DMS 273 treated with DMSO at 0.1 percent for 48 hours (cell line): ENCODE data around the gene HSPA8.
A peak's percentile ranks its signal among the peaks of the same experiment; 100 is the strongest.
"Not testable (repeated sequence)": the region's sequence is repeated elsewhere in the genome, so short reads cannot be mapped to it uniquely, and the experiment has no call there.

Experiments
- DNase-seq: peaks from one replicate; lab custom pipeline; 2025; lab: John Stamatoyannopoulos, UW

Gene HSPA8

DNA sequence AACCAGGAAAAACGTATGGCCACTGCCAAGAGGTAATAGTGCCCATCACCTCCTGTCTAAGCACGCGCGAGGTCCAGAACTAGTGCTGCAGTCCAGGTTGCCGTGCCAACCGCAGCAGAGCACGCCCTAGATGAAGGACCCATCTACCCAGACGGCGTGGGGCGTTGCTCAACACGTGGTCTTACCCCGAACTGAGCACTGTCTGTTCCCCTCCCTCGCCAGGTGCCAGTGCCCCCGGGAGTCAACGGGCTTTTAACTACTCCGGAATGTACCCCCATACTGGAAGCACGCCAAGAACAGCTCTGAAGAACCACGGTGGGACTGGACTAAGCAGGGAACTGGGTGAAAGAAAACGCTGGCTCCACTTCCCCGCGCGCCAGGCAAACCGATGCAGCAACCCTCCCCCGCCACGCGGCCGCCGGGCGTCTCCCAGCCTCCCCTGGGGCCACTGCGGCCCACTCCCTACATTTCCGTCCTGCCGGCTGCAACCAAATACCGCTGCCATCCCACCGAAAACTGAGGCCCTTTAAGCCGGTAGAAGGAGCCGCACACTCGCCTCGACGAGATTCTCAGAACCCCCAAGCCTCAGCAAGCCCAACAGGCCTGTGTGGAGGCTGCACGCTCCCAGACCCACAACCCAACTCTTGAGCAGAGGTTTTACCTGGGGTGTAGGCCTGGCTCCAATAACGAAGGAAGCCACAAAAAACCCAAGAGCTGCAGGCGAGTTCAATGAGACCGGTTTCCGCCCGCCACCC, at the start of gene HSPA8:
Gene HSPA8 (minus strand): TSS at position 734 of the 755 bp plus-strand sequence. CDS start 812 bp downstream, outside the sequence.
- no peak for DNase-seq

DNA sequence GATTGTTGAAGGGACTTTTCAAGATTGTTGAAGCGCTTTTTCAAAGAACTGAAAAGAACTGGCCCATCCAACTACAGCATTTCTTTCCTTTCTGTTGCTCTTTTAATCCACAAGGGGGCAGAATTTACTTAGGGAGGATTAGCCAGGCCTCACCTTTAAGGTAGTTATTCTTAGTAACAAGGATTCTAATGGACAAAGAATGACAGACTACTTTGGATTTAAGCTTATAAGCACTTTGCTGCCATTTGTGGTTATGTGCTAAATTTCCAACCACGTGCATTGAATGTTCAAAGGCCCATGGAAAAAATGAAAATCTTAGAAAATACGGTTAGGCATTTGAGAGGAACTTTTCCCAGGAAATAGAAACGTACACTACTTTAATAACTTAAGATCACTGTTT, 49.5 kb upstream of the HSPA8 start:
- DNase-seq = no peak

DNA sequence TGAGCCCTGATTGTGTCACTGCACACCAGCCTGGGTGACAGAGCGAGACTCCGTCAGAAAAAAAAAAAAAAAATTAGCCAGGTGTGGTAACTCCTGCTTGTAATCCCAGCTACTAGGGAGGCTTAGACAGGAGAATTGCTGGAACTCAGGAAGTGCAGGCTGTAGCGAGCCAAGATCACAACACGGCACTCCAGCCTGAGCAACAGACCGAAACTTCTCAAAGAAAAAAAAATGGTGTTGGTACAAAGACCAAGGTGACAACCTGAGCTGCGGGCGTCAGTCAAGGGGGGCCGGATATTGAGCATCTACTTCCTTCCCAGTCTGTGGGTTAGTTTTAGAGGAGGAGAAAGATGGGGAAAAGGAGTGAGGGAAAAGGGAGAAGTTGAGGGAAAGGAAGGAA, 48.5 kb upstream of the HSPA8 start:
- no peak for DNase-seq

DNA sequence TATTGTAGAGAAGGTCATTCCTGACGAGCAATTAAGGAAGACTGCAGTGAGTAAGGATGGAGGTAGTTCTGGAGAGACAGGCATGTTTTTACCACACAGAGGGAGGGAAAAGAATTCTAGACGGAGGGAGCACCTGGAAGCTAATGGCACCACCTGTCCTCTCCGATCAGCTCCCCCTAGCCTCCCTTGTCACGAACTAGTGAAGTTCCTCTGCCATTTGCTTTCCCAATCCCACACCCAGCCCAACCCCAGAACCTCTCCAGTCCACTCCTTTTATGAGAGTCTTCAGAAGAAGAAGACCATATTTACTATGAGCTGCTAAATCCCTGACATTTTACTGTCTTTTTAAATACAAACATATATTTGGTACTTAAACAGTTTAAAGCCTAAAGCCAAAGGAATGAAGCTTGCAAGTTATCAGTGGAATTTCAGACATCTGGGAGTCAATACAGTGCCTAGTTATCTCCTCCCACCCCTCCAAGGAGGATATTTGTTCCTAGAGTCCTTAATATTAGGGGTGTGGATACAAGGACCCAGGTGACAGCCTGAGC, 46.1 kb upstream of the HSPA8 start:
- no peak for DNase-seq

DNA sequence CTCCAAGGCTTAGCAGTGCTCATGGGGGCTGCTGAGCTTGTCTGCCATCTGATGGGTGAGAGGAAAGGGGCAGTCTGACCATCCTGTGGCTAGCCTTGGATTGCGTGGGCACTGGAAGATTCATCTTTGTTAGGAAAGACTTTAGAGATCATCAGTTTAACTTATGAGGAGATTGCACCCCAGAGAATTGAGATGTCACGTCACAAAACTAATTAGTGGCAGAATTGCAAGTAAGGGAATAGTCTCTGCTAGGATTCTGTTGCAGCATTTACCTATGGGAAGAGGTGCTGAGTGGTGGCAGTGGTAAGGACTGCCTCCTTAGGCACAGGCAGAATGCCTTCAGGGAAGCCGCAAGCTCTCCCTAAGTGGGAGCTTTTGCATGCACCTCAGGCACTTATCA, 42.8 kb upstream of the HSPA8 start:
- no peak for DNase-seq

DNA sequence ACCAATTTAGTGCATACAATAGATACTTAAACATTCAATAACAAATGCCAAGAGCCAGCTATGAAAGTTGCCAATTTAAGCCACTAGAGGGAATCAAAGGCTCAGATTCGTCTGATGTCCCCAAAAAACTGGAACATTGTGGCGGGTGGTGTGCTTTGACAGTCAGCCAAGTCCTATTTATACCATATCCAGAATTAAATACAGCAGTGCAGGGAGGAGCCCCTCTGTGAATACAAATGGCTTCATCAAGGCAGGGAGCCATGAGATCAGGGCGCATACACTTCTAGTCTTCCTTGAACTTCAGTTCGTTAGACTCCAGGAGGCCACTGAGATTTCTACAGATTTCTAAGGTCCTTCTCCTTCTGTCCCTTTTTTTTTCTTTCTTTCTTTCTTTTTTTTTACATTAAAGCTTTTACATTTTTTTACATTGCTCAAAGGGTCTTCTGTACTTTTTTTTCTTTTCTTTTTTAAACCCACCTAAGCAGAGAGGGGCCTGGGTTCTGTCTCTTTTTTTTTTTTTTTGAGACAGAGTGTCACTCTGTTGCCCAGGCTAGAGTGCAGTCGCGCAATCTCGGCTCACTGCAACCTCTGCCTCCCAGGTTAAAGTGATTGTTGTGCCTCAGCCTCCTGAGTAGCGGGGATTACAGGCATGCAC, 41.5 kb upstream of the HSPA8 start:
- DNase-seq = peak; percentile 64

DNA sequence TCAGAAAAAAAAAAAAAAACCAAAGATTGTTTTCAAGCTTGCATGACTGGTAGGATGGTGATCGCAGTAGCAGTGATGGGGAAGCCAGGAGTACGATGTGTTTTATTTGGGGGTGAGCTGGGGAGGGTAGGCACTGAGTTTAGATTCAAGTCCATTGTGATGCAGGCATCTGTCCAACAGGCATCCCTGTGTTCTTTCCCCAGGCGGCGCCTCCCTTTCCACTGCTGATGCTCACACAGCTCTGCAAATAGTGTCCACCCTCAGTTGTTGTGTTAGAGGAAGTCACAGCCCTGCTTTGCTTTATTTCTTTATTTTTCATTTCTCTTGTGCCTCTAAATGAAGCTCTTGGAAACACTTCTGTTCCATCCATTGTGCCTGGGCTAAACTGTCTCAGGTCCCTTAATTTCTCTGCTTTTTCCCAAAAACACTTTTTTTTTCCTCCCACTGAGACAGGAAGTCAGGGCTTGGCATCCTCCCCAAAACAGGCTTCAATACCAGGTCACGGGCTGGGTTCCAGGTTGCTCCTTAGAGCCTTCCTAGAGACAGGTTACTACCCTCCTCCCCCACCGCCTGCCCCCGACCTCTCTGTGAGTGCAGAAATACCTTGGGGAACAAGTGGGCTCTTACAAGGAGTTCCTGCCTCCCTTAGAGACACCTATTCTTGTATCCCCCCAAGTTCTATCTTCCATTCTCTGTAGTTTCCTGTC, 38.6 kb upstream of the HSPA8 start:
- no peak for DNase-seq

DNA sequence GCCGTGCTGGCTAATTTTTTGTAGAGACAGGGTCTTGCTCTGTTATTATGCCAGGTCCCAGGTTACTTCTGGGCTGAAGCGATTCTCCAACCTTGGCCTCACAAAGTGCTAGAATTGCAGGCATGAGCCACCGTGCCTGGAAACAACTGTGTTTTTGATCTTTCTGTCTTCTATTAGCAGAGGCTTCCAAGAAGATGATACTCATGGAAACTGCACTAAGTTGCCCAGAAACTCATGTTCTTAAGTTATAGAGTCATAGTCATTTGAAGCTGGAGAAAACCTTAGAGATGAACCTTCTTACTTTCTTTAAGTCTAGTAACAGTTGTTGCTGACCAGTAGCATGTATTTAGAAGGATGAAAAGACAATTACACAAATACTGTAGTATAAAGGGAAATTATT, 37.1 kb upstream of the HSPA8 start:
- no peak for DNase-seq

DNA sequence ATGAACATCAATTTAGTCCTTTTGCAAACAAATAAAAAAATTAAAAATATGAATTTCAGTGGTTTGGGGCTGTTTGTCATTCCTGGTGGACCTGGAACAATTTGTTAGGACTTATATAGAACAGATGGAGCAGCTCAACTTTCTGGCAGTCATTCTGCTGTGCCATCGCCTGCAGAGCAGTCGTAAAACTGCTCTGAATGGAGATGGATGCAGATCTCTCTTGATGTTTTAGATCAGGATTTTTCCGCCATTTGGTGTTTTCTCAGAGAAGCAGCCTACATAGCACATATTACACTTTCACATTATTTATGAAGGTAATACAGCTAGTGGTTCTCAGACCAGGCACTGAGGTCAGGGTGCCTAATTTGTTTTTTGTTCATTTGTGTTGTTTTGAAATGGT, 31.8 kb upstream of the HSPA8 start:
- no peak for DNase-seq

DNA sequence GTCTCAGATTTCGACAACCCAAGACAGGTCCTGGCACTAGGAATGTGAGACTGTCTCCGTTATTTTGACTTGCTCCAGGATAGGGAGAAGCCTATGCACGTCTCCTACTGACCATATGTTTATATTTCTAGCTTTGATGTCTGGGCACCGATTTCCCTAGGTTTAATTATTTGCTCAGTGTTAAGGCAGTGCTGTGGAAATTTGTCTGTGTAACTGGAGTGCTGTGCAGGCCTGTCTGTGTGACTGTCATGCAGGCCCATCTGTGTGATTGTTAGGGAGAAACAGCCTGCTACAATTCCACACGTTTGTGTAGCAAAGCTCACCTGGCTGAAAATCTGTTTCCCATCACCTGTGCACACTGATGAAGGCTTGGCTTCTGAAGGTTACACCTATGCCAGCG, 29.6 kb upstream of the HSPA8 start:
- DNase-seq = no peak

DNA sequence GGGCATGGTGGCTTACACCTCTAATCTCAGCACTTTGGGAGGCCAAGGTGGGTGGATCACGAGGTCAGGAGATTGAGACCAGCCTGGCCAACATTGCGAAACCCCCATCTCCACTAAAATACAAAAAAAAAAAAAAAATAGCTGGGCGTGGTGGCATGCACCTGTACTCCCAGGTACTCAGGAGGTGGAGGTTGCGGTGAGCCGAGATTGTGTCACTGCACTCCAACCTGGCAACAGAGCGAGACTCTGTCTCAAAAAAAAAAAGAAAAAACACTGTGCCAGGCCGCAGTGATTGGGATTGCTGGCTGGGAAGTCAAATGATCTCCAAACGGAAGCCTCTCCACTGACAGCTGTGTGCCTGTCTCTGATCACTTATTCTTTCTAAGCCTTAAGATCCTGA, 28.2 kb upstream of the HSPA8 start:
- DNase-seq = not testable (repeated sequence)

DNA sequence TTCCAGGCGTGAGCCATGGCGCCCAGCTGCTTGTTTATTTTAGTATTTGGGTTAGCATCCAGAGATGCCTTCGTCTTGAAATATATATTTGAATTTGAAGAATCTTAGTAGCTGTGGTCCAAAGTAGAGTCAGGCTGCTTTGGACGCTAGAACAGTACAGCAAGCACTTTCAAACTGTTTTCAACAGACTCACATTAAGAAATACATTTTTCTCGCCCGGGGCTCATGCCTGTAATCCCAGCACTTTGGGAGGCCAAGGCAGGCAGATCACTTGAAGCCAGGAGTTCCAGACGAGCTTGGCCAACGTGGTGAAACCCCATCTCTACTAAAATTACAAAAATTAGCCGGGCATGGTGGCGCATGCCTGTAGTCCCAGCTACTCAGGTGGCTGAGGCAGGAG, 27.0 kb upstream of the HSPA8 start:
- DNase-seq = not testable (repeated sequence)

DNA sequence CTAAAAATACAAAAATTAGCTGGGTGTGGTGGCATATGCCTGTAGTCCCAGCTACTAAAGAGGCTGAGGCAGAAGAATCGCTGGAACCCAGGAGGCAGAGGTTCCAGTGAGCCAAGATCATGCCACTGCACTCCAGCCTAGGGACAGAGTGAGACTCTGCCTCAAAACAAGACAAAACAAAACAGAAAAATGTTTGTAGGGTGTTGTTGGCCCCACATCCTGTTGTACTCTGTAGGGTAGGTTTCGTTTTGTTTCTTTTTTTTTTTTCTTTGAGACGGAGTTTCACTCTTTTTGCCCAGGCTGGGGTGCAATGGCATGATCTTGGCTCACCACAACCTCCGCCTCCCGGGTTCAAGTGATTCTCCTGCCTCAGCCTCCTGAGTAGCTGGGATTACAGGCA, 25.7 kb upstream of the HSPA8 start:
- not testable (repeated sequence) for DNase-seq

DNA sequence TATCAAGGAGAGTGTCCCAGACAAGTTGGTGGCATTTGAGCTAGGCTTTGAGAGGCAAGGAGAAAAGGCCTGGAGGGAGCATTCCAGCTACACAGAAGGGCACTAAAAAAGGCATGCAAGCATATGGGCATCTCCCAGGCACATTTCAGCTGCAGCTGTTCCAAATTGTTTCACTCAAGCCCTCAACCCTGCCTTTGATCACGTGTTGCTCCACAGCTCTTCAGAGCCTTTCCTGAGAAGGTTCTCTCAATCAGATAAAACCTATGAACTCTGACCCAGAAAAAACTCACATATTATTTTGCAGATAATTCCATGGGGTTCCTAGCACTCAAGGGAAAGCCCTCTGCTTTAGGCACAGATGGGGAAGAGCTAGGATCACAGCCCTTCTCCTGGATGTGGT, 24.4 kb upstream of the HSPA8 start:
- DNase-seq = peak; percentile 89

DNA sequence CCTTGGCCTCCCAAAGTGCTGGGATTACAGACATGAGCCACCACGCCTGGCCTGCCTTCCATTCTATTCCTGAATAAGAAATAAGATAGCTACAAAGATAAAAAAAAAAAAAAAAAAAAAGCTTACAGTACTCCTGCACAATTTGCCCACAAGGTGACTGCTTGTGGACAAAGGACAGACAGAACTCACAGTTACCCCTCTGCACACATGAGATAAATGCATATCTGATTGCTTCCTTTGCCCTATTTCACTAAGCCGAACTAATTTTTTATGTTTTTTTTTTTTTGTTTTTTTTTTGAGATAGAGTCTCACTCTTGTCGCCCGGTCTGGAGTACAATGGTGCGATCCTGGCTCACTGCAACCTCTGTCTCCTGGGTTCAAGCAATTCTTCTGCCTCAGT, 23.6 kb upstream of the HSPA8 start:
- no peak for DNase-seq

DNA sequence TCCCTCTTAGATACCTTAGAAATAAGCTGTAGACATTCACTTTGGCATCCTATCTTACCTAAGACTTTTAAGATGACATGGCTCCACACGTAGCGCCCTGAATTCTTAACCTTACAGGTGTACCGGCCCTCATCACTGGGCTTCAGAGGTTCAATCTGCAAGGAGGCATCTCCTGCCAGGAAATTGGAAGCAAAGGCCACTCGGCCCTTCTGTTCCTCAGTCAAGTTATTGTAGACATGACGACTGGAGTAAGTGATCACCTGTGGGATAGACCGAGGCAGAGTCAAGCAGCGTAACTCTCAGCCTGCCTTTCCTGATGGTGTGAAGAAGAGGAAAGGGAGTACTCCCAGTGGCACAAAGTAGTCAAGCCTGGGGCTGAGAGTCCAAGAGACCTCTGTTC, 22.5 kb upstream of the HSPA8 start:
- DNase-seq = no peak

DNA sequence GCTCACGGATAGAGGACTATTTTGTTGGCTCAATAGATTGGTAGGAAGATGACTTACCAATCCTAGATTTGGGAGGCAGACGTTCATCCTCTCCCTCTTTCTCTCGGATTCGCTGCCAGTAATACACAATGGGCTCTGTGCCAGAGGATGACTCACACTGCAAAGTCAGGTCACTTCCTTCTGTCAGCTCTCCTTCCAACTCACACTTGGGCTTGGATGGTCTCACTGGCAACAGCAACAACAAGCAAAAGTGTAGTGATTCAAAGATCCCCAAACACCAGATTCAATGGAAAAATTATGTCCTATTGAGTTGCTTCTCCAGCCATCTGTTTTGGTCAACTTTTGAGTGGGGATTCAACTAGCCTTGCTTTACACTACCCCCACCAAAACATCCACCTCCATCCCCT, 21.7 kb upstream of the HSPA8 start:
- peak; percentile 56 for DNase-seq

DNA sequence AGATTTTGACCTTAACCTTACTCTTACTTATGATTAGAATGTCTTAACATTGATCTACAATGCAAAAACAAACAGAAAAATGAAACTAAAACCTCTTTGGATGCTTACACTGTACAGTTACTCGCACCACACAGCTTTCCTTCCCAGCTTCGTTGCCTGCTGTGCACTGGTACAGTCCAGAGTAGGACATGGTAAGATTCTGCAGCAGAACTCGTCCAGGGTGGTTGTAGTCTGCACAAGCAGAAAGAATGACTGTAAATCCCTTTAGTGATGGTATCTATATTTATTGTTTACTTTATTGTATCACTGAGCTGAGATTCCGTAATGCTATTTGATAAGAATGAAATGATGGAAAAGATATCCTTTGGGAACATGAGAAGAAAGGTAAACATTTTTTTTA, 21.0 kb upstream of the HSPA8 start:
- no peak for DNase-seq

DNA sequence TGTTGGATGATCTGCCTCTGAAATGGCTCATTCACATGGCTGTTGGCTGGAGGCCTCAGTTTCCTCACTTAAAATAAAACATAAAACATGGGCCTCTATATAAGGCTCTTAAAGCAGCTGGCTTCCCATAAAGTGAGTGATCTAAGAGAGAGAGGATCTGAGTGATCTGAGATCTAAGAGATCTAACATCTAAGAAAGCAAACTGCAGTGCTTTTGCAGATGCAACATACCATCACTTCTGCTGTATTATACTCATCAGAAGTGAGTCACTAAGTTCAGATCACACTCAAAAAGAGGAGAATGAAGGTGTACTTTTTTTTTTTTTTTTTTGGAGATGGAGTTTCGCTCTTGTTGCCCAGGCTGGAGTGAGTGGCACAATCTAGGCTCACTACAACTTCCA, 18.1 kb upstream of the HSPA8 start:
- no peak for DNase-seq

DNA sequence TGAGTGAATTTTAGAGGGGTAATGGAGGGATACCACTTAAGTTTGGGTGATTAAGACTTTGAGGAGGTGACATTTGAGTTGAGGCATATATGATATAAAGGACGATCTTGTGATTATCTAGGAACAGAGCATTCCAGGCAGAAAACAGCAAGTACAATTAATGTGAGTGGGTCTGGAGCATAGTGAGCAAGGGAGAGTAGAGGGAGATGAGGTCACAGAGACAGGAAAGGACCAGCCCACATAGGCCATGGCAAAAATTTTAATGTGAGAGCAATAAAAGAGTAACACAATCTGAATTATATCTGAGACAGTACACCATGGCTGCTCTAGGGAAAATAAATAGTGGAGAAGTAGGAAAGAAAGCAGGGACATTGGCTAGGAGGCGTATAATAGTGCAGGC, 14.5 kb upstream of the HSPA8 start:
- no peak for DNase-seq

DNA sequence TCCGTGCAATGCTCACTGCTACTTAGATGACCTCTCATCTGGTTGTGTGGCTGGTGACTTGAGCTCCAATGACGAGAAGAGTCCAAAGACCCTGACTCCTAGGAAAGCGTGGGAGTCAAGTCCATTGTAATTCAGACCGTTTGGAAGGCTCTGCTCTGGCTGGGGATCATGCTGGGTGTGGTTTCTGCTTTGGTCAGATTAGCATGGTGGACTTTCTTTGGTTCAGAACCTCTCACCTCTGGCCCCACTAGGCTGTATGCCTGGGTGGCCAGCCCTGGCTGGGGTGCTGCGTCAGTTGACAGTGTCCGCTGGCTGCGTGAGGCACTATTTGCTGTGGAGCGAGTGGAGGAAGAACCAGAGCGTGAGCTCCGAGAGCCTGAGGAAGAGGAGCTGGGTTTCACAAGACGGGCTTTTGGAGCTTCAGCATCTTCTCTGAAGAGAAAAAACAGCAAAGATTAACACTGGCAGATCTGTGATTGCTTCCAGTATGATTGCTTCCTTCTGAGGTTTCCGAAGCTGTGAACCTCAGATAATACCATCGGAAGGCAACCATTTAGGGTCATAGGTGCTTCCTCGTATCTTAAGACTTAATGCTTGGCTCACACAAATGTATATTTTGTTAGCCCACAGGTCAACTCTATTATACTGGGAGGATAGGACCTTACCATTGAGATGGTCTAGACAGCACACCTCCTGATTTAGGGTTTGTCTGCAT, 11.6 kb upstream of the HSPA8 start:
- DNase-seq = no peak

DNA sequence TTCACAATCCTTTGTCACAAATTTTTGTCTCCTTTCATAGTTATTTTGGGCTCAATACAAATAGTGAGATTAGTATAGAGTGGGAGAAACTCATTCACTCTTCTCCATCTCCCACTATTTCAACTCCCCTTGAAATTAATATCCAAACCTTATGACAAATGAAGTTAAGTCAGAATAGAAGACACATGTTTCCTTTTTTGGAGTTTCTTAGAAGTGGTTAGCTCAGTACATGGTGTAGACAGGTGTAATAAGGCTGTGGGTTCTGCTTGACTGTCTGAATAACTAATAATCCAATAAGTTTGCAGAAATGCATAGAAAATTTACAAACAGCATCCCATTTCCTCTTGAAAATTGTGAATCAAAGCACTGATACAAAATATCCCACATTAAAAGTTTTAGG, 10.8 kb upstream of the HSPA8 start:
- DNase-seq = no peak
